Left ventricle myocardium inferior (tissue), 1 donor: Measurements from ENCODE around the gene GLYR1. TPM values are rescaled to one million over a fixed set of nuclear protein-coding genes. Genes with fewer than 3 reads are reported as not detected.

Experiments used
- DNase-seq: peaks from one replicate; pipeline ENCODE4 v3.0.0-alpha.2; 2020
- H3K27ac ChIP-seq: fragments of 200-600 bp; replicated peaks from 2 replicates; pipeline ENCODE4 v1.8.0; 2021
- H3K27me3 ChIP-seq: fragments of 200-600 bp; 2 replicates; pipeline ENCODE4 v1.8.0; 2021; ENCODE audit warnings: low read depth
- H3K36me3 ChIP-seq: fragments of 200-600 bp; 2 replicates; pipeline ENCODE4 v1.8.0; 2021
- H3K4me1 ChIP-seq: fragments of 200-600 bp; 2 replicates; pipeline ENCODE4 v1.8.0; 2021
- H3K4me3 ChIP-seq: fragments of 200-600 bp; 2 replicates; pipeline ENCODE4 v1.8.0; 2021; ENCODE audit warnings: mild to moderate bottlenecking, moderate library complexity
- H3K9me3 ChIP-seq: fragments of 200-600 bp; replicated peaks from 2 replicates; pipeline ENCODE4 v1.8.0; 2021
- intact Hi-C: fragments of 100-400 bp; cut with micrococcal nuclease; formaldehyde crosslinking; loops from one replicate; pipeline ENCODE4 v1.11.0; 2022
- total RNA-seq: library from RNA; stranded (reverse); fragmentation: NEBNext Ultra II Directional; extraction: Animal tissue kit (Norgen Biotek cat#: 25700); gene quantifications from one replicate; pipeline ENCODE4 v1.2.1, GENCODE V29; 2021
- TF ChIP-seq, protein P1 (sequence below): fragments of 200-600 bp; IDR thresholded peaks from 2 replicates; pipeline ENCODE4 v1.8.0; 2021; ENCODE audit warnings: antibody characterized with exemption, mild to moderate bottlenecking, borderline replicate concordance
- donor health status: DM: no; HTN: yes; CAD: no; lungs with severe emphysema.

The GLYR1 gene
- total RNA-seq, 1 donor from 2014 or later: 86.7 TPM

- H3K4me3 ChIP-seq: peak overlapping the region; percentile 95
- peaks cover 73% of the 10 kb centered on the region for H3K4me1 ChIP-seq
- peak overlapping the region; percentile 92 for H3K27ac ChIP-seq
- DNase-seq: peak; percentile 31
- peaks cover 42% of the 10 kb centered on the region for H3K36me3 ChIP-seq
- TF ChIP-seq, protein P1, sequence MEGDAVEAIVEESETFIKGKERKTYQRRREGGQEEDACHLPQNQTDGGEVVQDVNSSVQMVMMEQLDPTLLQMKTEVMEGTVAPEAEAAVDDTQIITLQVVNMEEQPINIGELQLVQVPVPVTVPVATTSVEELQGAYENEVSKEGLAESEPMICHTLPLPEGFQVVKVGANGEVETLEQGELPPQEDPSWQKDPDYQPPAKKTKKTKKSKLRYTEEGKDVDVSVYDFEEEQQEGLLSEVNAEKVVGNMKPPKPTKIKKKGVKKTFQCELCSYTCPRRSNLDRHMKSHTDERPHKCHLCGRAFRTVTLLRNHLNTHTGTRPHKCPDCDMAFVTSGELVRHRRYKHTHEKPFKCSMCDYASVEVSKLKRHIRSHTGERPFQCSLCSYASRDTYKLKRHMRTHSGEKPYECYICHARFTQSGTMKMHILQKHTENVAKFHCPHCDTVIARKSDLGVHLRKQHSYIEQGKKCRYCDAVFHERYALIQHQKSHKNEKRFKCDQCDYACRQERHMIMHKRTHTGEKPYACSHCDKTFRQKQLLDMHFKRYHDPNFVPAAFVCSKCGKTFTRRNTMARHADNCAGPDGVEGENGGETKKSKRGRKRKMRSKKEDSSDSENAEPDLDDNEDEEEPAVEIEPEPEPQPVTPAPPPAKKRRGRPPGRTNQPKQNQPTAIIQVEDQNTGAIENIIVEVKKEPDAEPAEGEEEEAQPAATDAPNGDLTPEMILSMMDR: no peak
- no peaks in the 10 kb centered on the region for H3K9me3 ChIP-seq
- no peaks in the 10 kb centered on the region for H3K27me3 ChIP-seq
- intact Hi-C loops: no loop called here
Measured at GRCh38 chr16:4846503-4846900, 586 bp downstream of the GLYR1 start.

GRCh38 chr16:4840984-4841383, 6.1 kb downstream of the GLYR1 start:
- TF ChIP-seq, protein P1: no peak
- Histone ChIP-seq H3K27ac (peak overlapping the region; percentile 34), H3K36me3 (peaks cover 94% of the 10 kb centered on the region), H3K4me3 (no peak overlapping the region), H3K27me3 (no peaks in the 10 kb centered on the region), H3K9me3 (no peaks in the 10 kb centered on the region), H3K4me1 (peaks cover 46% of the 10 kb centered on the region)
- intact Hi-C loops: no loop called here
- no peak for DNase-seq

DNA sequence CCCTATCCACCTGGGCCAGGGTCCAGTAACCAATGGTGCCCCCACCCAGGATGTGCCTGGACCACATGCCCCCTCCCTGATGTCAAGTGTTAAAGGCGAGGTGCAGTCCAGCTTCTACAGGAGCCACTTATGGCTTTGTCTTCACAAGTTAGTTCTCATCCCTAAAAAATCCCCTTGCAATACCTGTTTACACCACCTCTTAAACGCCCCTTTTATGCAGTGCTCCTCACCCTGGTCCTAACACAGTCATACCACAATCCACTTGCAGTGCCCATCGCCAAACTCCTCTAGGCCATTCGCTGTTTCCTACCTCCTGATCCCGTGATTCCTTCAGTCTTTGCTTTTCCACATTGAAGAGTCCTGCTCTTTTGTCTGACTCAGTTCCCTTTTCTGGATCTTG, 7.1 kb downstream of the GLYR1 start:
- intact Hi-C loops: no loop called here
- Histone ChIP-seq H3K4me1 (peaks cover 36% of the 10 kb centered on the region), H3K27me3 (no peaks in the 10 kb centered on the region), H3K27ac (no peak overlapping the region), H3K36me3 (peaks cover 91% of the 10 kb centered on the region), H3K9me3 (no peaks in the 10 kb centered on the region), H3K4me3 (no peak overlapping the region)
- TF ChIP-seq, protein P1: no peak
- no peak for DNase-seq

GRCh38 chr16:4837733-4838501, 9.2 kb downstream of the GLYR1 start:
- intact Hi-C loops: no loop called here
- peaks cover 46% of the 10 kb centered on the region for H3K4me1 ChIP-seq
- H3K27me3 ChIP-seq: no peaks in the 10 kb centered on the region
- H3K36me3 ChIP-seq: peaks cover 91% of the 10 kb centered on the region
- DNase-seq: no peak
- TF ChIP-seq, protein P1: no peak
- H3K27ac ChIP-seq: peak overlapping the region; percentile 93
- H3K4me3 ChIP-seq: no peak overlapping the region
- H3K9me3 ChIP-seq: no peaks in the 10 kb centered on the region

DNA sequence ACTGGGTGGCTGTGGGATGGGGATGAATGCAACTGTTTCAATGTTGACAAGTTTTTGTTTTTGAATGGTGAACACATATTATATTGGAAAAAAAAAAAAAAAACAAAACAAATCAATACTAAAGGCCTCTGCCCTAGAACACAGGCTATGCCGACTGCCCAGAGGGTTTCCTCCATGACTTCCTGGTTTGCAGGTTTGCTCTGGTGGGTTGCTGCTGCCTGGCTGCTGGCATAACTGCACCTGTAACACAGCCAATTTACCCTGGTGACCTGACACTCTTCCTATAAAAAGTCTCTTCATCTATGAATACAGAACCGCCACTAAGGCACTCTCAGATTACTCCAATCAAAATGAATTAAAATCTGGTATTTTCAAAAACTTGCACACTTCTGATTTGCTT, 10.4 kb downstream of the GLYR1 start:
- TF ChIP-seq, protein P1: no peak
- Histone ChIP-seq H3K27ac (peak overlapping the region; percentile 93), H3K4me3 (no peak overlapping the region), H3K9me3 (no peaks in the 10 kb centered on the region), H3K27me3 (no peaks in the 10 kb centered on the region), H3K36me3 (peaks cover 91% of the 10 kb centered on the region), H3K4me1 (peaks cover 56% of the 10 kb centered on the region)
- intact Hi-C loops: no loop called here
- no peak for DNase-seq
